ENCODE results near the gene PUS7L.

- no peak for TF ChIP-seq POLR2A (IDR thresholded peaks at IDR 0.05)
- TF ChIP-seq, protein P1, sequence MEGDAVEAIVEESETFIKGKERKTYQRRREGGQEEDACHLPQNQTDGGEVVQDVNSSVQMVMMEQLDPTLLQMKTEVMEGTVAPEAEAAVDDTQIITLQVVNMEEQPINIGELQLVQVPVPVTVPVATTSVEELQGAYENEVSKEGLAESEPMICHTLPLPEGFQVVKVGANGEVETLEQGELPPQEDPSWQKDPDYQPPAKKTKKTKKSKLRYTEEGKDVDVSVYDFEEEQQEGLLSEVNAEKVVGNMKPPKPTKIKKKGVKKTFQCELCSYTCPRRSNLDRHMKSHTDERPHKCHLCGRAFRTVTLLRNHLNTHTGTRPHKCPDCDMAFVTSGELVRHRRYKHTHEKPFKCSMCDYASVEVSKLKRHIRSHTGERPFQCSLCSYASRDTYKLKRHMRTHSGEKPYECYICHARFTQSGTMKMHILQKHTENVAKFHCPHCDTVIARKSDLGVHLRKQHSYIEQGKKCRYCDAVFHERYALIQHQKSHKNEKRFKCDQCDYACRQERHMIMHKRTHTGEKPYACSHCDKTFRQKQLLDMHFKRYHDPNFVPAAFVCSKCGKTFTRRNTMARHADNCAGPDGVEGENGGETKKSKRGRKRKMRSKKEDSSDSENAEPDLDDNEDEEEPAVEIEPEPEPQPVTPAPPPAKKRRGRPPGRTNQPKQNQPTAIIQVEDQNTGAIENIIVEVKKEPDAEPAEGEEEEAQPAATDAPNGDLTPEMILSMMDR (IDR thresholded peaks at IDR 0.05) = no peak
Measured at GRCh38 chr12:43744826-43745225, 13.8 kb downstream of the PUS7L start.

Measured in tibial nerve (tissue), 3 donors.